K562 (cell line): ENCODE results near the gene PPP1CB.

ENCODE experiments used
- CBX5 ChIP-seq: IDR thresholded peaks from 2 replicates; pipeline ENCODE4 v1.6.1; 2014; ENCODE audit warnings: low read depth, borderline replicate concordance
- EZH2 ChIP-seq: IDR thresholded peaks from 2 replicates; pipeline ENCODE4 v1.6.1; 2012; ENCODE audit warnings: low read depth, mild to moderate bottlenecking, inconsistent platforms, low read length, borderline replicate concordance
- POLR2A ChIP-seq: fragments of 450-650 bp; conservative IDR thresholded peaks from 2 replicates; pipeline ENCODE4 v1.6.1; 2016

GRCh38 chr2:28779001-28779400, 27.4 kb downstream of the PPP1CB start:
- TF ChIP-seq CBX5 (no peak), EZH2 (no peak), POLR2A (no peak)
